Fibroblast of pulmonary artery (primary cell): Measurements from ENCODE around the gene CSTA.
"Not testable (repeated sequence)": the region's sequence is repeated elsewhere in the genome, so short reads cannot be mapped to it uniquely, and the experiment has no call there.

ENCODE experiments used
- DNase-seq: peaks from one replicate; pipeline ENCODE4 v3.0.0-alpha.2; 2010; ENCODE audit warnings: low read depth
- H3K4me3 ChIP-seq: replicated peaks from 2 replicates; pipeline ENCODE4 v1.5.1; 2011; ENCODE audit warnings: low read depth, mild to moderate bottlenecking, control low read depth, low read length, moderate library complexity
- TF ChIP-seq, protein P1 (sequence below): IDR thresholded peaks from 2 replicates; pipeline ENCODE4 v1.5.1; 2011; ENCODE audit warnings: mild to moderate bottlenecking, control low read depth, low read length, inconsistent platforms; ENCODE audit errors: missing control alignments

CSTA gene

DNA sequence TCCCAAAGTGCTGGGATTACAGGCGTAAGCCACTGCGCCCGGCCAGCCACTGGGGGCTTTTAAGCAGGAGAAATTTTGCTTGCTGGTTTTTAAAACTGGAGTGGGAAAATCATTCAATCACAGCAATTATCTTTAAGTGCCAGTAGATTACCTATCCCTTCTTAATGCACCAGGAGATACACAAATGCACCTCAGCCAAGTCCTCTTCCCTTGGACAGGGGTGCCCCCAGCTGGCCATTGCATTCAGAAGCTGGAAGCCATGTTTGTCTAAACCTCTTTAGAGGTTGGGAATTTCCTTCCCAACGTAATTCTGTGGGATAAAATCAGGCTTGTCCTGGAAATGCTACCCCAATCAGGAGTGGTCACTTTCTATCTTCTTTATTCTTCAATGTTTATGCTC lies 31.4 kb downstream of the CSTA start:
- DNase-seq: peak; percentile 31
- H3K4me3 ChIP-seq: no peak overlapping the region
- TF ChIP-seq, protein P1, sequence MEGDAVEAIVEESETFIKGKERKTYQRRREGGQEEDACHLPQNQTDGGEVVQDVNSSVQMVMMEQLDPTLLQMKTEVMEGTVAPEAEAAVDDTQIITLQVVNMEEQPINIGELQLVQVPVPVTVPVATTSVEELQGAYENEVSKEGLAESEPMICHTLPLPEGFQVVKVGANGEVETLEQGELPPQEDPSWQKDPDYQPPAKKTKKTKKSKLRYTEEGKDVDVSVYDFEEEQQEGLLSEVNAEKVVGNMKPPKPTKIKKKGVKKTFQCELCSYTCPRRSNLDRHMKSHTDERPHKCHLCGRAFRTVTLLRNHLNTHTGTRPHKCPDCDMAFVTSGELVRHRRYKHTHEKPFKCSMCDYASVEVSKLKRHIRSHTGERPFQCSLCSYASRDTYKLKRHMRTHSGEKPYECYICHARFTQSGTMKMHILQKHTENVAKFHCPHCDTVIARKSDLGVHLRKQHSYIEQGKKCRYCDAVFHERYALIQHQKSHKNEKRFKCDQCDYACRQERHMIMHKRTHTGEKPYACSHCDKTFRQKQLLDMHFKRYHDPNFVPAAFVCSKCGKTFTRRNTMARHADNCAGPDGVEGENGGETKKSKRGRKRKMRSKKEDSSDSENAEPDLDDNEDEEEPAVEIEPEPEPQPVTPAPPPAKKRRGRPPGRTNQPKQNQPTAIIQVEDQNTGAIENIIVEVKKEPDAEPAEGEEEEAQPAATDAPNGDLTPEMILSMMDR: peak; percentile 31

DNA sequence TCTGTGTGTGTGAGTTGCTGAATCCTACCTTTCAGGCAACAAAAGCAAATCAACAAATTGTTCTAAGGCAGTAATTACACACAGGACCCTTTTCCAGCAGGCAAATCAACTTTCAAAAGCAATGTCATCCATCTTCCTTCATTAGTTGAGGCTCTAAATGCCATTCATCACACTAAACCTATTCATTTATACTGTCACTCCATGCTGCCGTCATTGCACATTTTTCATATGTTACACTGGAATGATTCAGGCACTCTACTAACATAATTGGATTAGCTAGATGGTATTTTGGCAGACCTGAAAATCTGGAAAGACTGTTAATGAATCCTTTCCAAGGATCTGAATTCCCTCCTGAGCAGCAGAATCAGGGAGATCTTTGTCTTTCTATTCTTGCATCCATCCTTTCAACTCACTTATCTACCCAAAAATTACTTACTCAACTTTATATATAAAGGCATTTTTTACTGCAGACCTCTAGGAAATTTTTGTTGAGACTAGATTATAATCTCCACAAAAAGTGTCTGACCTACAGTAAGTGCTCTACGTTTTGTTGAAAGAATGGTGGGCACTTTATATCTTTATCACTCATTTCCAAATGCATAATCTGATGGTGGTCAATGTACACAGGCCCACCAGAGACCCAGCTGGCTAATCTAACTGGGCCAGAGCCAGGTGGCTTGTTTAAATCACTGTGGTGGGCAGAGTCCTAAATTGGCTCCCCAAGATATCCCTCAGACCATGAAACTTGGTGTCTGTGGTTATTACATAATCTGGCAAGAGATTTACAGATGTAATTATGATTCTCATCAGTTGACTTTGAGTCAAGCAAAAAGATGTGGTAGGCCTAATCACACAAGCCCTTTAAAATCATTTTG lies 33.0 kb downstream of the CSTA start:
- no peak for DNase-seq
- TF ChIP-seq, protein P1: no peak
- H3K4me3 ChIP-seq: no peak overlapping the region

DNA sequence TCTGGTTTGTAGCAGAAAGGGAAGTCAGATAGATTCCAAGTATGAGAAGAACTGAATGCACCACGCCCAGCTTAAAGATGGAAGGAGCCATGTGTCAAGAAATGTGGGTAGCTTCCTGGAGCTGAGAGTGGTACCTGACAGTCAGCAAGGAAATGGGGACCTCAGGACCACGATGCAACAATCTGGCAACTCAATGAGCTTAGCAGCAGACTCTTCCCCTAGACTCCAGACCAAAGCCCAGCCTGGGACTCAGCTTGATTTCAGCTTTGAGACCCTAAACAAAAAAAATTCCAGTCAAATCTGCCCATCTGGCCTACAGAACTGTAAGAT lies 33.6 kb downstream of the CSTA start:
- TF ChIP-seq, protein P1: no peak
- DNase-seq: no peak

DNA sequence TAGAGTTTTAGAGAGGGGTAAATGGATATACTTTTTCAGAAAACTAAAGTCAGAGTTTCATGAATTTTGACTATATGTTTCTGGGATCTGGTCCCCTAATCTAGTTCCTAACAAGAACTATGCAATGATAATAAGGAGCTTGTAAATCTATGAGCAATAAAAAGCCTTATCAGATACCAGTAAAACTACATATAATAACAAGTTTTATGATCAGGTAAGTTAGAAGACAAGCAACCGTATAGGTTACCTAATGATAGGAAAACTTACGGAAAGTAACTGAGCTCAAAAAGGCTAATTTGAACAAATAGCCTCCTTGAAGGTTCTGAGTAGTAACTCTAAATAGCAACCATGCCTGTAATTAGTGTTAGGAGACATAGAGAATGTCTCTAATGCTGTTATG lies 37.0 kb downstream of the CSTA start:
- no peak overlapping the region for H3K4me3 ChIP-seq
- TF ChIP-seq, protein P1: no peak
- DNase-seq: no peak

More for the DNA sequence above, 33.6 kb downstream of the CSTA start:
- H3K4me3 ChIP-seq: no peak overlapping the region

DNA sequence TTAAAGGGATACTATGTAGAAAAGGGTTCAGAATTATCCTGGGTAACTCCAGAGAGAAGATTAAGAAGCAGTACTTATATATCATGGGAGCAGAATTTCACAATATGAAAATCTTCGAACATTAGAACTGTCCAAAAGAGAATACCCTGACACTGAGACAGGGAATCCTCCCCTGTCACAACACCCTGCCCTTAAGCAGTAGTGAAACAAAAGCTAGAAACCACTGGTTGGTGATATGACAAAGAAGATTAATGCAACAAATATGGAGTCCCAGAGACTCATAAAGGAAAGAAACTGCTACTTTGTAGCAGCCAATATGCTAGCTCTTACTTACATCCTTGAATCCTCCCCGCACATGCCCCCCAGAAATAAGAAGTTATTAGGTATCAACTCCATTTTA lies 39.4 kb downstream of the CSTA start:
- no peak for DNase-seq
- TF ChIP-seq, protein P1: no peak
- H3K4me3 ChIP-seq: no peak overlapping the region

DNA sequence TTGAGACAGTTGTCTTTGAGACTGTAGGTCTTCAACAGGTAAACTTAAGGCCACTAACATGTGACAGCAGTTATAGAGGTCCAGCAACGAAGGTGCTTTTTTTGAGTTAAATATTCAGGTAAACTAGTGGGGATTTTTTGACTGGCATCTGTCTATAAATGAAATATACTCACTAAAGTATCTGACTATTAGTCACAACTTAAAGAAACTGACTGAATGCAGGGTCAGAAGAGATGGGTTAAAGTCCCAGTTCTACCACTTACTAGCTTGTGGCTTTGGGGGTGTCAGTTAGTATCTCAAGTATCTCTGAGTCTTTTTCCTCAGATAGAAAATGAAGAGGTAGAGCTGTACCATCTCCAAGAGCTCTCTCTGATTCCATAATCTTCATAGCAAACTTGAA lies 40.0 kb downstream of the CSTA start:
- DNase-seq: no peak

DNA sequence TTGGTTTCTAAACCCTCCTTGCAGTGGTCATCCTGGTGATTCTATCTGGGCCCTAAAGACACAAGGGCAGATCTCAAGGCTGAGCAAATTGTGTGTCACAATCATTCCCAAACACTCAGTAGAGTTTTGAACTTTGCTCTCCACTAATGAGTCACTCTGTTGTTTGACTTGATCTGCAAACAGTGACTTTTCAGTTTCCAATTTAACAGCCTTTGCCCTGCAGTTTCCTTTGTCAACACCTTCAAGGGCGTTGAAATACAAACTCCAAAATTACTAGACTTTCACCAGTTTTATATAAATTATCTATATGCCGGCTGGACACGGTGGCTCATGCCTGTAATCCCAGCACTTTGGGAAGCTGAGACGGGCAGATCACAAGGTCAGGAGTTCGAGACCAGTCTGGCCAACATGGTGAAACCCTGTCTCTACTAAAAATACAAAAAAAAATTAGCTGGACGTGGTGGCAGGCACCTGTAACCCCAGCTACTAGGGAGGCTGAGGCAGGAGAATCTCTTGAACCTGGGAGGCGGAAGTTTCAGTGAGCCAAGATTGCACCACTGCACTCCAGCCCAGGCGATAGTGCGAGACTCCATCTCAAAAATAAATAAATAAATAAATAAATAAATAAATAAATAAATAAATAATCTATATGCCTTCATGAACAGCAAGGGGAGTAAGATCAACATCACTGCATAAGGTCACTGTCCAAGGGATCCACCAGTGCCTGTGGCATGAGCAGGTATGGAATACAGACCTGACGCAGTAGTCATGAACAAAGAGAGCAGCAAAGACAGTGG lies 40.7 kb downstream of the CSTA start:
- DNase-seq: peak; percentile 47
- not testable (repeated sequence) for H3K4me3 ChIP-seq

More for the DNA sequence above, 40.0 kb downstream of the CSTA start:
- no peak overlapping the region for H3K4me3 ChIP-seq
- TF ChIP-seq, protein P1: no peak
